GM19324 (cell line): ENCODE results near the gene CLNK.

Experiments used
- ATAC-seq: cut with Tn5 transposase; IDR thresholded peaks from one replicate; pipeline ENCODE4 v1.9.1; 2021; ENCODE audit warnings: mild to moderate bottlenecking, moderate library complexity; ENCODE audit not compliant: unreplicated experiment, low FRiP score

The CLNK gene

DNA sequence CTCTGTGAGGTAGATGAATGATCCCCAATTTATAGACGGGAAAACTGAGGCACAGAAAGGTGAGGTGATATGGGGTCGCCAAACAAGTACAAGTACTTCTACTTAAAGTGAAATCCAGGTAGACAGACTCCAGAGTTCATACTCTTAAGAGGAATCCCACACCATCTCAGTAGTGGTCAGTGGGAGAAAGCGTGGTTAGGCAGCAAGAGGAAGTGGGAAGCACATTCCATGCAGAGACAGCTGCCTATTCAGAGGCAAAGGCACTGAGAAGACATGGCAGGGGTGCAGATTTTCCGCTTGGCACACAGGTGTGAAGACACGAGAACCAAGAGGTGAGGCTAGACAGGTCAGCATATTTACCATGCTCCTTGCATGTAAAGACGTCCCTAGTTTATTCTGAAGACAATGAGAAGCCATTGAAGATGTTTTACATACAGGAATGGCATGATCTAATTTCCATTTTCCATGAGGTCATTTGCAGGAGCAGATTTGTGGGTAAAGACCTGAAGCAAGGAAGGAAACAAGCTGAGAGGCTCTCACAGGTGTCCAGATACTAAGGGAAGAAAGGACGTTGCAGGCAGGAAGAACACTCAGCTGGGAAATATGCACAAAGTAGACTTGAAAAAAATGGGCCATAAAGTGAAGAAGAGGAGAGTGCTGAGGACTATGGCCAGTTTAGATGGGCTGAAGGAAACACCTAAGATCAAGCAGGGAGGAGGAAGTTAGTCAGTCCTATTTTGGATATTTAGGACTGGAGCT lies 17.3 kb upstream of the CLNK start:
- no peak for ATAC-seq

DNA sequence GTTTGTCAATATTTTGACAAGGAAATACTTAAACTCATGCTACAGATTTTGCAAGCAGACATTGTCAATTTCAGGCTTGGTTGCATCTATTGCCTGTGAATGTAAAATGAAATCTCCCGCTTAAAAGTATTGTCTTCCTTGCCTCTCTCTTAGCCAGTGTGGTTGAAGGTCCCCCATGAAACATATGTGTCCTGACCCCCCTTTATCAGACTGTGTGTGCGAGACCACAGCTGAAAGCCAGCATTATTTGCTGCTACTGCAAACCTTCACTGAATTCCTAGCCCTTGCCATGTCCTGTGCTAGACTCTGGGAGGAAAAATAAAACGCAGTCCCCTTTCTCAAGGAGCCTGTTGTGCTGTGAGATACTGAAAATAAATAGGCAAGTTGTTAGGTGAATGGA lies 16.6 kb upstream of the CLNK start:
- ATAC-seq, result no peak

DNA sequence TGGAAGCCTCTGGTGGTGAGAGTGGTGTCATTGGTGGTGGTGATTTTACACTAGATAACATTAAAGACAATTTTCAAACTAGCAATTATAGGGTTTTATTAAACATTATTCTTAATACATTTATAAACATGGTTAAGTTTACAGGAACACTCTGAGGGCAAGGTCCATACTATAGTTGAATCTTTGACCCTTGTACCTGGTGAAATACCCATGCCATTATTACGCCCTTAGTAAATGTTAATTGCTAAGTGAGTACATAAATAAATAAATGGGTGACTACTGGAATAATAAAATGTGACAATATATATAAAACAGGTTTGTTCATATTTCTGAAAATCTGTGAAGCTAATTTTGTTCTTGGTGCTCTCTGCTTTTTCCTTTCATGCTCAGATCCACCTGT lies 13.6 kb upstream of the CLNK start:
- ATAC-seq, result no peak

DNA sequence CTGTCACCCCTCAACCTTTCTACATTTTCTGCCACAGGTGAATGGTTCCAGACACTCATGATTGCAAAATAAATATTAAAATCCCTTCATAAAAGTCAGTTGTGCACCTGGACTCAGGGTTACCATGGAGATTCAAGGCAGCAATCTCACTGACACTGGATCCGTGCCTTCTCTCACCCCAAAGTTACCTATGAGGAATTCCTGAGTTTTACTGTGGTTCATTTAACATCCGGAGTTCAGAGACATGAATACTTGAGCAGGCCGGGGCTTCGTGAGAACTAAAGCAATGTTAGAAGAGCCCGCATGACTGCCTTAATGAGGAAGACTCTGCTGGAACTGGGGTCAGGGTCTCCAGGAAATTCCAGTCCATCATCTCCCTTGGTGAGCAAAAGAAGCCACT lies 12.5 kb upstream of the CLNK start:
- no peak for ATAC-seq

DNA sequence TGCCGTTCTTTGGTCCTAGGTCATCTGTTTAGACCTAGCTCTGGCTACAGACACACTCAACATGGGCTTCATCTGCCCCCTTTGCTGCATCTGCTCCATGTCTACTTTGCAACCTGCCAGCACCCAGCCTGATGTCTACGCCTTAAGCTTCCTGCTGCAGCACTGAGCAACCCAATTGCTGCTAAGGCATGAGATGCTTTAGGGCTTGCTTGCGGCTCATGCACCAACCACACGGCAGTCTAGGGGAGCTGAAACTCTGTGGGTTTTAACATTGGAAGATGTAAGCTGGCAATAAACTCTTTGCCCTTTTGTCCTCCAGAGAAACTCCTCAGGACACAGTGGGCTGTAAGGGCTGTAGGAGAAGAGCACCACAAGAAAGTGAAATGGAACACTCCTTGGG lies 11.7 kb upstream of the CLNK start:
- ATAC-seq, result no peak

DNA sequence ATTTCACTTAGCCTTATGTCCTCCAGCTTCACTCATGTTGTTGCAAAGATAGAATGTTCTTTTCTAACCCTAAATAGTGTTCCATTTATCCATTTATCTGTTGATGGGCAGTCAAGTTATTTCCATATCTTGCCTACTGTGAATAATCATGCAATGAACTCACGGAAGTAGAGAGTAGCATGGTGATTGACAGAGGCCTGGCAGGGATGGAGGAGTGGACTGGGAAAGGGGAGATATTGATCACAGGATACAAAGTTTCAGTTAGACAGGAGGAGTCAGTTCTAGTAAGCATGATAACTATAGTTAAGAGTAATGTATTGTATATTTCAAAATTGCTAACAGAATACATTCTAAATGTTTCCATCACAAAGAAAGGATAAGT lies 10.3 kb upstream of the CLNK start:
- ATAC-seq, result no peak

DNA sequence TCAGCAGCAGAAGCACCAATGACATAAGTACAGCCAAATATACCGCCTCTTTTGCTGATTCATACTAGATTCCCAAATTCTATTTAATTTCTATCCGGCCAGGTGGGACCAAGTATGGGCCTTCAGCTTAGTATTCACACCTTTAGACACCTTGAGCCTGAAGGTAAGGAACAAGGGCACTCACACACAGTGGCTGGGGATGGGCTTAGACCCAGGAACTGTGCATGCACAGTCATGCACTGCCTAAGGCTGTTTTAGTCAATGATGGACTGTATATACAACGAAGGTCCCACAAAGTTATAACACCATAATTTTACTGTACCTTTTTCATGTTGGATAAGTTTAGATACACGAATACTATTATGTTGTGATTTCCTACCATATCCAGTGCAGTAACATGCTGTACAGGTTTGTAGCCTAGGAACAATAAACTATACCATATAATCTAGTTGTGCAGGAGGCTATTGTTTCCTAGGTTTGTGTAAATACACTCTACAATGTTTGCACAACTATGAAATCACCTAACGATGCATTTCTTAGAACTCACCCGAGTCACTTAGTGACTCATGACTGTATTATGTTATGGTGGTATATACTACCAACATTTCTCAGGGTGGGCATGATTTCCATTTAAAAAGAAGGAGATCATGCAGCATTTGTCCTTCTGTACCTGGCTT lies 9.7 kb upstream of the CLNK start:
- ATAC-seq, result no peak

DNA sequence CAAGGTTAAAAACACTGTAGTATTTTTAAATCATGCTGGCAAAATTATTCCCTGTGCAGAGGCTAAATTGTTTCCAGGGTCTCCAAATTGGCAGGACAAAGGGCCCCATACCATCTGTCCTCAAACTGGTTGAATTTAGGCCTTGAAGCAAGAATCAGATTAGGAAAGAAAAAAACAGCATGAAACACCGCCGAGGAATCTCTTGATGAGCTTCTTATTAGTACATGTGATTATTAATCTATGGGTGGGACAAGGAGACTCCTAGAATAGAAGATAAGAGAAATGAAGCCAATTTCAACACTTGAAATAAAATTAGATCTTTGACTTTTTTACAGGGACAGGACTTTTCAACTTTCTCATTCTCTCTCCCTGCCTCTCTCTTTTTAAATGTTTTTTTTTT lies 7.1 kb upstream of the CLNK start:
- ATAC-seq, result no peak

DNA sequence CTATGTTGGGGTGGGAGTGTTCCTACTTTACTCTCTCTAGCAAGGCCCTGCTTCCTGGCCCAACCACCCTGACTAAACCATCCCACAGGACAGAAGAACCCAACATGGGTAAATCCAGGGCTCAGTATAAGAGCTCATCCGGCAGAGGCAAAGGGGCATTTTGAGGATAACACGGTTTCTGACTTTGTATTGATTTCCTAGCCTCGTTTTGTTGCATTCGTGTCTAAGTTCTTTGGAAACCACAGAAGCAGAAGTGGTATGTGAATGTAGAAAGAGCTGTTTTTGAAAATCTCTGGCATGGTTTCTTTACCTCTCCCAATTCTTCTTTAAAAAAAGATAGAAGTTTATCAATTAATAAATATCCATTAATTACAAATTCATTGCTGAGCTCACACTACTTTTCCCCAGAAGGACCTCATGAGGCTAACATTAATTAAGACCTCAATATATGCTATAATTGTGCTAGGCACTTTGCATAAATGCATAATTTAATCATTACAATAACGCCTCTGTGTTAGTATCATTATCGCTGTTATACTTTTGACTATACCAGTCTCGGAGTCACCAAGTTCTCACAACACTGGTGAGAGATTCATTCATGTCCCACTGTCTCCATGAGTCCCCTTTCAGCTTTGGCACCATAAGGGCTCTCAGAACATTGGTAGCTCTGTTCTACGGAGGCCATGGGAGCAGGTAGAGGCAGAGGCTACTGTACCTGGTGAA lies 5.8 kb upstream of the CLNK start:
- no peak for ATAC-seq

DNA sequence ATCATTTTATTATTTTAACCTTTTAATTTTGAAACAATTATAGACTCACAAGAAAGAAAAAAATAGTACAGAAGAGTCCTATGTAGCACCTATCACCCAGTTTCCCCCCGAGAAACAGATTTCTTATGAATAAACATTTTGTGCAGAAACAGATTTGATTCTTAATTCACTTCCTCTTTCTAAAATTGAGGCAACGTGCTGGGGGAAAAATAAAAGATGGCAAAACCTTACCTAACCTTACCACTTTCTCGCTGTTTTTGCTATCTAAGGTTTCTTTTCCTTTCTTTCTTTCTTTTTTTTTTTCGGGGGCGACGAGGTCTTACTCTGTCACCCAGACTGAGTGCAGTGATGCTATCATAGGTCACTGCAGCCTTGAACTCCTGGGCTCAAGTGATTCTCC lies 4.3 kb upstream of the CLNK start:
- ATAC-seq, result no peak

DNA sequence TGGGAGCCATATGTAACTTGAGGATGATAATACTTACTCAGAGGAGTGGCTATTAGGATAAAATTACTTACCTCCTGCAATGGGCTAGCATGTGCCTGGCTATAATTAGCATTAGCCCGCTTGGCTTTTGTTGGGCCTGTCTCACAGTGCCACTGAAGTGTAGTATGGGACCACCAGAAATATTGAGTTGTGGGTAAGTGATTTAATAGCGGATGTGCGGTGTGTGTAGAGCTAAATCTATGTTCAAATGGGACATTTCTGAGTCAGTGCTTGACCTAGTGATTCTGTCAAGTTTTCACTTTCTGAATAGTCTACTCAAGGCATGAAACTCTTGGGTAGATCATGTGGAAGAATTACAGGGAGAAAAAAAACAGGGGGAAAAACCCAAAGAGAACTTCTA lies 3.5 kb upstream of the CLNK start:
- ATAC-seq, result no peak

DNA sequence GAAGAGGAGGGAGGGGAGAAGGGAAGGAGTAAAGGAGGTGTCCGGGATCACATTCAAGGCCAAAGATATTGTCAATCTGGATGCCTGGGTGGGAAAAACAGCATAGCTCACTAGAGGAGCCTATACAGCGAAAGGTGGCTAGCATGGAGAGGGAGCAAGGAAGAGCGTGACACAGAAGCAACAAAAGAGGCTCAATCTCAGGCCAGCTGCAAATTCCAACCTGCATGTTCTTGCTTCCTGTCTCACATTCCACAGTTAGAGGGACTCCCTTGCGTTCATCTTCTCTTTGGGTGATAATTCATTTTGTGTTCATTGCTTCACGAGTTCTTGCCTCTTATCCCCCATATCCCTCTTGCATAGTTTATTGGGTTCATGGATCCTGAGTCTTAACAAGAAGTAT lies 3.0 kb upstream of the CLNK start:
- no peak for ATAC-seq

DNA sequence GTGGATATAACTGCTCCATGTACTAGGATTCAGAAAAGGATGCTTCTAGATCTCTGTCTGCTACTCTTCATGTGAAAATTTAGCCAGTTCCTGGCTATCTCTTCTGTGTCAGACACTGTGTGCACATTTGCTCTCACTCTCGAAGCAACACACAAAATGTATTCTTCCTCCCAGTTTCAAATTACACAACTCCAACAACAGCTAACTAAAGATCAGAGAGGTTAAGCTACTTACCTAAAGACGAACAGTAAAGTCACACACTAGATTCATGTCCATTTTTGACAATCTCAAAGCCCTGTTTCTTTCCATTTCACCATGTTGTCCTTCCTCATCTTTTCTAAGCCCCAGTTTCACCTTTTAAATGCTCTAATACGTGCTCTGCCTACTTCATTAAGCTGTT lies 2.2 kb downstream of the CLNK start:
- no peak for ATAC-seq

DNA sequence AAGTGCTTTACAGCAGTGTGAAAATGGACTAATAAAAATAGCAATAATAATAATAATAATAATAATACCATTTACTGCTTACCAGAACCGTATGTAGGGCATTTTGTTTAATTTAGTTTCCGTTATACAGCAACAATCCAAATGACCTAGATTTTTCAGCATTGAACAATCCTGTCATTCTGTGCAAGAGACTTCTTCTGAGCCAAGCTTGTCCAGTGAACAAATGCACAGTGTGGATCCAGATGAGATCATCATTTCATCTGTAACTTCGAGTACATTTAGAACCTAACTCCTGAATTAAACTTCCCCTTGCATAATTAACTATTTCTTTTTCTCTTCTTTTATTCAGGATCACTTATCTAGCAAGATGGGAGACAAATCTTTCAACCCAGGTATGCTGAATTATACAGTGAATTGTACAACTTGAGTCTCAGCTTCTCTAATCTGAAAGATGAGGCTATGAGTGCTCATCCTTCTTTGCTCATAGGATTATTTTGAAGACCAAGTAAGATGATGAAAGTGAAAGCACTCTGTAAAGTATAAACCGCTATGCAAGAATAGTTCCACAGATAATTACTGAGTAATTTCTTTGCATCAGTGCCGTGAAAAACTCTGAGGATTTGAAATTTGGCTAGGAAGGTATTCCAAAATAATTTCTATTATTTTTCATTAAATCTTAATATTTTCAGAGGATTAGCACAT lies 6.6 kb downstream of the CLNK start:
- ATAC-seq, result peak; percentile 45

DNA sequence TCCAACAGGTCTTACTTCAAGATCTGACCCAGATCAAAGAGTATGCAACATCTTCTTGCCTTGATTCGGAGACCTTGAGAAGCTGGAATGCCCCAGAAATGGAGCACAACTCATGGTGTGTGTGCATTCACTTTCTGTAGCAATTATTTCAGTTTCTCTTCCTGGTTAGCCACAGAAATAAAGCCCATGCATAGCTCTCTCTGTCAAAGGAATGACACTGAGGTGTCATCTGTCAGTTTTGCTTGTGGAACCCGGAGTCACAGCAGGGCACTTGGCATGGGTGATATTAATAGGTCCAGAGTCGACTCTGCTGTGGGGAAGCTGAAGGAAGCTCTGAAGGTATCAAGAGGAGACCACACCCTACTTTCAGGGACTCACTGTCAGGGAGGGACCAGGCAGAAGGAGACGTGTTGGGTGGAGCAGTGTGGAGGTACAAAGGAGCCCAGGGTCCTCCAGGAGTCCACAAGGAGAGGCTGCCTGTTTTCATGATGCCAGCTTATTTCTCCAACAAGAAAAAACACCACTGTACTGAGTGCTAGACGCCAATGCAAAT lies 10.7 kb downstream of the CLNK start:
- ATAC-seq, result peak; percentile 65

DNA sequence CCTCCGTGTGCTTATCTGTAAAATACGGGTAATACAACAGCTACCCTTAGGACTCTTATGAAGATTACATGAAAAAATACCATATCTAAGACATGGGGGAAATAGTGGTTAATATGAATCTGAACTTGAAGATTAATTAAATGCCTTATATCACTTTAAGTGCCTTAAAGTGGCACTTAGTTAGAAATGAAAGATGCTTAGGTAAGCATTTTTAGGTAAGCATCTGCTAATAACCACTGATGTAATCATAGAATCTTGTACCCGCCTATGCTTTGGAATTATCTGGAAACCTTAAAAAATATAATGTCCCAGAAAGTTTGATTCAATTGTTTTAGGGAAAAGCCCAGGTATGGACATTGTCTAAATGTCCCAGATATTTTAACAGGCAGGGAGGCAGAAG lies 12.2 kb downstream of the CLNK start:
- ATAC-seq, result no peak

DNA sequence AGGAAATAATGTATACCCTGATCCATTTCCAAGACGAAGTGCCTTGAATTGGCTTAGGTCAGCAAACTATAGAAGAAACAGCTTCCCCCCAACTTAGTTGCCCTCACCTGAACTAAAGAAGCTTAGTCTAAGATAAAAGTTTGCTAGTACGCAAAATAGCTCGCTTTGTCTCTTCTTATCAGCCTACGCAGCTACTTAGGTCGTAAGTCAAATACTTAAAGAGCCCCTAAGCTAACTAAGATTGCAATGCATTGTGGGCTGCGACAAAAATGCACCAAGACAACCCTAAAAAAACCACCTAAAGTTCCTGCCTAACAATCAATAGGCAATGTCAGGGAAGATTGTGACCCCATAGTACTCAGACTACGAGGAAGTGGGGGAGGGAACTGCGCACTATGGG lies 12.8 kb downstream of the CLNK start:
- ATAC-seq, result no peak

DNA sequence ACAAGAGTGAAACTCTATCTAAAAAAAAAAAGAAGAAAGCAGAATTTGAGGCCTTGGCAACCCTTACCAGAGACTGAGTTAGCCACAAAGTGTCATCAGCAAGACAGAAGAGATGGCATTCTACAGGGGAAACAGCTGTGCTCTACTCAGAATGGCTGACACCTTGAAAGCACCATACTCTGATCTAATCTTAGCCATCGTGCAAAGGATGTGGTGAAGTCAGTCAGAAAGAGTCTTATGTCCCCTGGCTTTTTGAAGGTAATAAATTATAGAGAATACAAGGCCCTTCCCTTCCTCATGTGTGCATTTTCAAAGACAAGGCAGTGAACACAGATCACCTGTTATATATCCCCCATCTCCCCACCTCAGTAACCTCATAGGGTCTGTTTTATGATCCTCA lies 13.2 kb downstream of the CLNK start:
- peak; percentile 95 for ATAC-seq

DNA sequence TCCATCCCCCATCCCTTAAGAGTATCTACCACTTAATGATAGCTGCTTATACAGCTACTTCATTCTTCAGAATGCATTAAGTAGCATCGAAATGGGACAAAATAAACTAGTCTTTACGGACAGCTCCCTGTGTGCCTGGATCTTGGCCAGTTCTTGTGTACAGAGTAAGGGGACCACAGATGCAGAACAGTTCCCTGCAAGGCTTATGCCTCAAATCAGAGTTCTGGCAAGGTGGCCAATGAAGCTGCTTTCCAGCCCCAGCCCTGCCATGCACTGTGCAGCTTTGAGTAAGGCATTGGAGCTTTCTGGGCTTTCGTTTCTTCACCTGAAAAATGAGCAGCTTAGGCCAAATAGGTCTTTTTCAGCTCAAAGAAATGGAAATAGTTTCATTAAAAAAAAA lies 14.2 kb downstream of the CLNK start:
- ATAC-seq, result no peak

DNA sequence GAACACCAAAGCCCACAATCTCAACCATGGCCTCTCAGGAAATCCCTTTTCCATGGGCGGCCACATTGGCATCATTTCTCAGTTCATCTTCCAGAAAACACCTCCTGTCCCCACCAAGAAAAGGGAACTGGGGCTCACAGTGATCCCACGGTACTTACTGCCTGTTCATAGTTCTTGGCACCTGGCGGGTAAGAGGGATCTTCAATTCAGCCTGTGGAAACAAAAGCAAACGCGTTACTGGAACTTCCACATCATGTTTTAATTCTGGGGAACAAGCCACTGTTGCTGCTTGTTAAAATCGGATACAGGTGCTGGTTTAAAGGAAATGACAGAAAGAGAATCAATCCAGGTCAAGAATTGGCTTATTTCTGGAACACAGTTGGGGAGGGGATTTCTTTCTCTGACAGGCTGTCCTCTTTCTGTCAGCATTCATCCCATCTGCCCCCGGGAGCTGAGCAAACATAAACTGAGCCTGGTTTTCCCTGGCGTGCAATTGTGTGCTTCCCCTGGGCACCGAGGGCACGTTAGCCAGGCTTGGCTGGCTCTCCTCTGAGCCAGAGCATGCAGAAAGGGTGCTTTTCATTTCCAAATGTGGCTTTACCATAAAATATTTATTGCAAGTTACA lies 16.8 kb downstream of the CLNK start:
- no peak for ATAC-seq
